Limb (tissue), 2 donors: ENCODE measurements around the gene CRISPLD2.

ENCODE experiments used
- DNase-seq, 2 donors: peaks; one replicate each; pipeline ENCODE4 v3.0.0-alpha.2; 2016; ENCODE audit errors: extremely low spot score in 2 of 2

CRISPLD2 gene

GRCh38 chr16:84819644-84820304, at the start of gene CRISPLD2:
Gene CRISPLD2, plus strand, starts transcription at chr16:84819985. Its CDS starts 18,511 bp downstream, at chr16:84838496.
- peak; percentile 78 to 94 for DNase-seq

GRCh38 chr16:84773312-84773711, 46.5 kb upstream of the CRISPLD2 start:
- no peak for DNase-seq

GRCh38 chr16:84774810-84775209, 45.0 kb upstream of the CRISPLD2 start:
- no peak for DNase-seq

- DNase-seq, result no peak
Measured at GRCh38 chr16:84775262-84775810, 44.4 kb upstream of the CRISPLD2 start.

- no peak for DNase-seq
Measured at GRCh38 chr16:84777435-84777834, 42.4 kb upstream of the CRISPLD2 start.

GRCh38 chr16:84778720-84779119, 41.1 kb upstream of the CRISPLD2 start:
- DNase-seq, result no peak

GRCh38 chr16:84780063-84780462, 39.7 kb upstream of the CRISPLD2 start:
- no peak for DNase-seq

- DNase-seq, result no peak
Measured at GRCh38 chr16:84780544-84781376, 39.0 kb upstream of the CRISPLD2 start.

GRCh38 chr16:84782846-84783245, 36.9 kb upstream of the CRISPLD2 start:
- no peak for DNase-seq

- peak in 1 of 2 donors; percentile 85 for DNase-seq
Measured at GRCh38 chr16:84785843-84786581, 33.8 kb upstream of the CRISPLD2 start.

- no peak for DNase-seq
Measured at GRCh38 chr16:84786605-84787262, 33.1 kb upstream of the CRISPLD2 start.

- DNase-seq, result no peak
Measured at GRCh38 chr16:84787263-84787622, 32.5 kb upstream of the CRISPLD2 start.

- peak; percentile 51 to 55 for DNase-seq
Measured at GRCh38 chr16:84788920-84789391, 30.8 kb upstream of the CRISPLD2 start.

- DNase-seq, result no peak
Measured at GRCh38 chr16:84789431-84789830, 30.4 kb upstream of the CRISPLD2 start.

- DNase-seq, result no peak
Measured at GRCh38 chr16:84790301-84790700, 29.5 kb upstream of the CRISPLD2 start.

- no peak for DNase-seq
Measured at GRCh38 chr16:84791088-84791487, 28.7 kb upstream of the CRISPLD2 start.

- no peak for DNase-seq
Measured at GRCh38 chr16:84791501-84791900, 28.3 kb upstream of the CRISPLD2 start.

- no peak for DNase-seq
Measured at GRCh38 chr16:84794186-84794585, 25.6 kb upstream of the CRISPLD2 start.

- DNase-seq, result no peak
Measured at GRCh38 chr16:84794626-84795025, 25.2 kb upstream of the CRISPLD2 start.

- DNase-seq, result peak; percentile 49 to 59
Measured at GRCh38 chr16:84795329-84796053, 24.3 kb upstream of the CRISPLD2 start.
